Measurements from ENCODE around the gene JADE1.
A peak's percentile ranks its signal among the peaks of the same experiment; 100 is the strongest.

The JADE1 gene

DNA sequence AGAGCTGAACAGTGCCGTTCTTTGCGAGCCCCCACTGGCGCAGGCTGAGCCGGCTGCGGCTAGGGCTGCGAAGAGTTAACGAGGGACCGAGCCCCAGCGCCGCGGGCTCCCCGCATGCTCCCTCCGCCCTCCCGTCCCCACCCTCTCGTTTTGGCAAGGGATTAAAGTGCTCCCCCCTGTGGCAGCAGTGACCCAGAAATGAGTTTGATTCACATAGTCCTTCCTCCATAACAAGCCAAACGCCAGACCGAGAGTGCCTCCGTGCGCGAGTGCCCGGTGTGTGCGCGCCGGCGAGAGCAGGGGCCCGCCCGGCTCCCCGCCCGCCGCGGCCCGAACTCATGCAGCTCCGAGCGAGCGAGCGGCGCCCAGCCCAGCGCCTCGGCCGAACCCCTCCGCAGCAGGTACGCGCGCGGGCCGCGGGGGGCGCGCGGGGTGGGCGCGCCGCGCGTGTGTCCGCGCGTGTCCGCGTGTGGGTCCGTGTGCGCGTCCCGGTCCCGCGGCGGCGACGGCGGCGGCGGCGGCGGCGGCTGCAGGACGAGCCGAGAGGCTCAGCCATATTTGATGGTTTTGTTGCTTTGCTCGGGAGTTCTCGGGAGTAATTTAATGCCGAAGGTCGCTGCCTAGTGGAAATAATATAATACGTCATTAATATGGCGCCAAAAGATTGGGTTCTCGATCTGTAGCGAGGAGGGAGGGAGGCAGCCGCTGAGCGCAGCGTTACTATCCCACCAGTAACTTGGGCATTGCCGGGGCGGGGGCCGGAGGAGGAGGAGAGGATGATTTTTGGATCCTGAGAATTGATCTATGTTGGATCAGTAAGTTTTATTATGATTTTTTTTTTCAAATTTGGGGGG is at the start of gene JADE1:
Gene JADE1 (plus strand): TSS at position 224 of the 854 bp plus-strand sequence. CDS start 22,059 bp downstream, outside the sequence.
- Histone ChIP-seq H3K9me3 (ENCODE audit: control insufficient read depth, insufficient read depth, low read length) (no peaks in the 10 kb centered on the region), H3K4me1 (ENCODE audit: control insufficient read depth, insufficient read depth, low read length) (peaks cover 30% of the 10 kb centered on the region), H3K27me3 (ENCODE audit: control insufficient read depth, insufficient read depth, low read length) (no peaks in the 10 kb centered on the region), H3K36me3 (ENCODE audit: control insufficient read depth, insufficient read depth, low read length) (no peaks in the 10 kb centered on the region), H3K4me3 (ENCODE audit: low read depth, low read length) (peak within 1 kb of the TSS; percentile 92), H3K27ac (ENCODE audit: low read depth, low read length) (peak within 1 kb of the TSS; percentile 99), H3K9ac (ENCODE audit: low read depth, low read length) (peak within 1 kb of the TSS; percentile 96)

DNA sequence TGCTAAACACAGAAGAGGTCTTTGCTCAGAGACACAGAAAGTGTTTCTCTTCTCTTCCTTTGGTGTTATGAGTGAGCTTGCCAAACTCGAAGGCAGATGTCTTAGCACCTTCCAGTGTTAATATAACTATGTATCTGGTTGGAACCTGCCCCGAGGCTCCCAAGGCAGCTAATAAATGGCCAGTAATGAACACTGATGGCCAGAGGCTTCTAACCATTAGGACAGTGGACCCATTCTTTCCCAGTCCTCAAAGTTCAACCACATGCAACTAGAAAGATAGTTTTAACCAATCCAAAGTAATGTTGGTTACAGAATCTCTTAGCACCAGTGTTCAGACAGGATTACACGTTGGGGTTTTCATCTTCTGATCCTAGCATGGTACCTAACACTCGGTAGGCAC is 42.7 kb upstream of the JADE1 start:
- Histone ChIP-seq H3K4me1 (ENCODE audit: control insufficient read depth, insufficient read depth, low read length) (no peaks in the 10 kb centered on the region), H3K27ac (ENCODE audit: low read depth, low read length) (no peak overlapping the region), H3K4me3 (ENCODE audit: low read depth, low read length) (no peak overlapping the region), H3K9me3 (ENCODE audit: control insufficient read depth, insufficient read depth, low read length) (no peaks in the 10 kb centered on the region), H3K9ac (ENCODE audit: low read depth, low read length) (no peak overlapping the region), H3K27me3 (ENCODE audit: control insufficient read depth, insufficient read depth, low read length) (no peaks in the 10 kb centered on the region), H3K36me3 (ENCODE audit: control insufficient read depth, insufficient read depth, low read length) (no peaks in the 10 kb centered on the region)

DNA sequence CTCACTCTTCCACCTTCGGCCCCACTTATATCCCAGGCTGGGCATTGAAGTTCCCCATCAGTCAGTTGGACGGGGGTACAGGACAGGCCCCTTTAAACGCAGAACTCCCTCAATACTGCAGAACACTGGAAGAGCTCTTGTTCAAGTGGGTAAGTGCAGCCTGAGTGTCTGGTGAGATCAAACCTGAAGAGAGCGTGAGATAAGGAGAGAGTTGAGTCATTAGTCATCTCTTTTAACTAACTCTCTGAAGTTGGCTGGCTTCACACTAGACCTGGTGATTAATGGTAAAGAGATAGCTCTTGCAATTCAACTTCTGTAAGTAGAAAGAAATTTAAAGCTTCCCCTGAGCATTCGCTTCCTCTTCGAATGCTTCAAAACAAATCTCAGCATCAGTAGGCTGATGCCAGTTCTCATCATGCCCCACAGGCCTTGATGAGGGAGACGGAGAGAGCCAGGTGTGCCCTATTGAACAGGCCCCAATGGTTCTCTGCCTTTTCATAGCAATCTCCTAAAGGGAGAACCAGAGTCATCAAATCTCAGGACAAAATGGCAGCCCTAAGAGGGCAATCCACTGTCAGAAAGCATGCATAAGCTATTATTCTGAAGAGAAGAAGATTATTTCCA is 41.0 kb upstream of the JADE1 start:
- Histone ChIP-seq H3K9me3 (ENCODE audit: control insufficient read depth, insufficient read depth, low read length) (no peaks in the 10 kb centered on the region), H3K27ac (ENCODE audit: low read depth, low read length) (no peak overlapping the region), H3K4me3 (ENCODE audit: low read depth, low read length) (no peak overlapping the region), H3K27me3 (ENCODE audit: control insufficient read depth, insufficient read depth, low read length) (no peaks in the 10 kb centered on the region), H3K9ac (ENCODE audit: low read depth, low read length) (no peak overlapping the region), H3K36me3 (ENCODE audit: control insufficient read depth, insufficient read depth, low read length) (no peaks in the 10 kb centered on the region), H3K4me1 (ENCODE audit: control insufficient read depth, insufficient read depth, low read length) (no peaks in the 10 kb centered on the region)

DNA sequence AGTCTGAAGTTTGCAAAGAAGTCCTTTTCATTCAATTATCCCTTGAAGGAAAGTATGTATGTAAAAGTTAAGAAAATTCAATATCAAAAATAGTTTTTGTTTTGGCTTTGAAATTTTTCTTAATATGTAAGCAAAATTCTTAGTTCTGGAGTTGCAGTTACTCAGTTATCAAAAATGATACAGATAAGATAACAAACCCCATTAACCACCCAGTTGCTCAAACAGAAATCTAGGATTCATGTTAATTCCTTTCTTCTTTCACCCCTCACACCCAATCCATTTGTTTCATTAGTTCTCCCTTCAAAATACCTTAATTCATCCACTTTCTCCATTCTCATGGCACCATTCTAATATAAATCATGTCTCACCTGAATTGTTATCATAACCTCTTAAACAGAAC is 40.5 kb upstream of the JADE1 start:
- H3K4me1 ChIP-seq (ENCODE audit: control insufficient read depth, insufficient read depth, low read length), result no peaks in the 10 kb centered on the region
- H3K27ac ChIP-seq (ENCODE audit: low read depth, low read length), result no peak overlapping the region
- no peaks in the 10 kb centered on the region for H3K27me3 ChIP-seq (ENCODE audit: control insufficient read depth, insufficient read depth, low read length)
- H3K9me3 ChIP-seq (ENCODE audit: control insufficient read depth, insufficient read depth, low read length), result no peaks in the 10 kb centered on the region
- H3K4me3 ChIP-seq (ENCODE audit: low read depth, low read length), result no peak overlapping the region
- H3K9ac ChIP-seq (ENCODE audit: low read depth, low read length), result no peak overlapping the region
- H3K36me3 ChIP-seq (ENCODE audit: control insufficient read depth, insufficient read depth, low read length), result no peaks in the 10 kb centered on the region

DNA sequence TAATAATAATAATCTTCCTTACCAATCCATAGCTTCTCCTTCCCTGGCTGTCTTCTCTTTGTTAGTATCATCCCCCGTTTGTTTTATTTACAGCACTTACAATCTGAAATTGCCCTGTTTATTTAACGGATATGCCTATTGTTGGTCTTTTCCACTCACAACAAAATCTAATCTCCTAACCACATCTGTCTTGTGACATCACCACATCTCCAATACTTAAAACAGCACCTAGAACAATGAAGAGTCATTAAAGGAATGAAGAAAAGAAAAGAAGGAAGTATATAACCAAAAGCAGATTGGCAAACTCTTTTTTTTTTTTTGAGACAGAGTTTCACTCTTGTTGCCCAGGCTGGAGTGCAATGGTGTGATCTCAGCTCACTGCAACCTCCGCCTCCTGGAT is 38.7 kb upstream of the JADE1 start:
- Histone ChIP-seq H3K27ac (ENCODE audit: low read depth, low read length) (no peak overlapping the region), H3K36me3 (ENCODE audit: control insufficient read depth, insufficient read depth, low read length) (no peaks in the 10 kb centered on the region), H3K4me3 (ENCODE audit: low read depth, low read length) (no peak overlapping the region), H3K9ac (ENCODE audit: low read depth, low read length) (no peak overlapping the region), H3K4me1 (ENCODE audit: control insufficient read depth, insufficient read depth, low read length) (peaks cover 7% of the 10 kb centered on the region), H3K9me3 (ENCODE audit: control insufficient read depth, insufficient read depth, low read length) (no peaks in the 10 kb centered on the region), H3K27me3 (ENCODE audit: control insufficient read depth, insufficient read depth, low read length) (no peaks in the 10 kb centered on the region)

DNA sequence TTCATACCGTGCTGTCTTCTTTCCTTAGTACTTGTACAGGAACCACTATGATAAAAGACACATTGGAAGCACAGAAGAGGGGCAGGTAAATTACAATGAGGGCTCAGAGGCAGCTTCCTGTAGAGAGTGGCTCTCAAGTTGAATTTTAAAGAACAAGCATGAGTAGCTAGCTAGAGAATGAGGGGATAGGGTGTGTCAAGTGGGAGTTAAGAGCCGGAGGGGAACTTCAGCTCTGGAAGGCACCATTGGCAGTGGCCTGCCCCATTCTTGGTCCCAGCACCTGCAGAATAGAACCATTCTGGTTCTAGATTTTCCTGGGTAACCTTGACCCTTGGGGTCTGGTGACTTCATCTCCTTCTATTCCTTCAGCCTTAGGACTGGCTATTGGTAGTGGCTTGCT is 34.0 kb upstream of the JADE1 start:
- H3K27me3 ChIP-seq (ENCODE audit: control insufficient read depth, insufficient read depth, low read length), result no peaks in the 10 kb centered on the region
- H3K4me3 ChIP-seq (ENCODE audit: low read depth, low read length), result no peak overlapping the region
- no peak overlapping the region for H3K27ac ChIP-seq (ENCODE audit: low read depth, low read length)
- H3K9me3 ChIP-seq (ENCODE audit: control insufficient read depth, insufficient read depth, low read length), result no peaks in the 10 kb centered on the region
- no peak overlapping the region for H3K9ac ChIP-seq (ENCODE audit: low read depth, low read length)
- peaks cover 10% of the 10 kb centered on the region for H3K4me1 ChIP-seq (ENCODE audit: control insufficient read depth, insufficient read depth, low read length)
- H3K36me3 ChIP-seq (ENCODE audit: control insufficient read depth, insufficient read depth, low read length), result no peaks in the 10 kb centered on the region

DNA sequence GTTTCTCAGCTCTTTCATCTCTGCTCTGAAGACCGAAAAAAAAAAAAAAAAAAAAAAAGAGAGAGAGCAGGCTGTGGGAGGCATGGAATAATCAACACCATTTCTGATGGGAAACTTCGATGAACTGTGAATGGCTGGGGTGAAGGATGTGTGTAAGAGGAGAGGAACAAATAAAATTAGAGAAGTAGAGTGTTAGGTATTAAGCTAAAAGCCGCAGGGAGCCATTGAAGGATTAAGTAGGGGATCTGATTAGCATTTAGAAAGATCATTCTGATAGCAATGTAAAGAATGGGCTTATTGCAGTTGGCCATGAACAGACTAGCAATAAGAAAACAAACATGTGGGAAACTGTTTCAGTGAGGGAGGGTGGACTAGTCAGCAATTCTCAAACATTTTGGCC is 33.6 kb upstream of the JADE1 start:
- Histone ChIP-seq H3K36me3 (ENCODE audit: control insufficient read depth, insufficient read depth, low read length) (no peaks in the 10 kb centered on the region), H3K9ac (ENCODE audit: low read depth, low read length) (no peak overlapping the region), H3K4me3 (ENCODE audit: low read depth, low read length) (no peak overlapping the region), H3K27me3 (ENCODE audit: control insufficient read depth, insufficient read depth, low read length) (no peaks in the 10 kb centered on the region), H3K27ac (ENCODE audit: low read depth, low read length) (no peak overlapping the region), H3K4me1 (ENCODE audit: control insufficient read depth, insufficient read depth, low read length) (peaks cover 10% of the 10 kb centered on the region), H3K9me3 (ENCODE audit: control insufficient read depth, insufficient read depth, low read length) (no peaks in the 10 kb centered on the region)

DNA sequence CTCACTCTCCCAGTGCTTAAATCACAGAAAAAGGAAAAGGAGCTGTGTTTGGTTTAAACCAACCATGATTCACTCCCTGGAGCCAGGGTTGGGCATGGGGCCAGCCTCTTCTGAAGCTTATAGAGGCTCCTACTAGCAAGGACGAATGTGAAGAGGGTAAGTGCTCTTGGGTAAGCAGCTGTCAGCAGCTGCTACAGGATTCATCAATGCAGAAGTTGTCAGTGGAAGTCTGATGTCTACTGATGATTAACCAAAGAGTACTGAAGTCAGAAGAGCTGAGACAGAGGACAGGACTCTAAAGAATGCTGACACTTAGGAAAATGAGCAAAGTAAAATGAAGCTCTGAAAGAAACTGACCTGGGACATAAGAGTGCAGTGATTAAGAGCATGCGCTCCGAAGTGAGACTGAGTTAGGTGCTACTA is 32.7 kb upstream of the JADE1 start:
- Histone ChIP-seq H3K27ac (ENCODE audit: low read depth, low read length) (no peak overlapping the region), H3K9ac (ENCODE audit: low read depth, low read length) (no peak overlapping the region), H3K4me3 (ENCODE audit: low read depth, low read length) (no peak overlapping the region), H3K36me3 (ENCODE audit: control insufficient read depth, insufficient read depth, low read length) (no peaks in the 10 kb centered on the region), H3K9me3 (ENCODE audit: control insufficient read depth, insufficient read depth, low read length) (no peaks in the 10 kb centered on the region), H3K4me1 (ENCODE audit: control insufficient read depth, insufficient read depth, low read length) (peaks cover 10% of the 10 kb centered on the region), H3K27me3 (ENCODE audit: control insufficient read depth, insufficient read depth, low read length) (no peaks in the 10 kb centered on the region)

DNA sequence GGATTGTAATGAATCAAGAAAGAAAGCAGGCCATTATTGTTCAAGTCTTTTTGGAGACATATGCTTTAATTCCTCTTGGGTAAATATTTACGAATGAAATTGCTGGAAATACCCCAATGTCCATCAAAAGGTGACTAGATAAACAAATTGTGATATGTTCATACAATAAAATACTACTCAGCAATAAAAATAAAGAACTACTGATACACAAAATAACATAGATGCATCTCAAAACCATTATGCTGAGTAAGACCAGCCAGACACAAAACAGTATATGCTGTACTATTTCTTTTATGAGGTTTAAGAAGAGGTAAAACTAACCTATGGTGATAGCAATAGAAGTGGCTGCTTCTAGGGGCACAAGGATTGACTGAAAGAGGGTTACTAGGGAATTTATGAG is 28.8 kb upstream of the JADE1 start:
- H3K4me1 ChIP-seq (ENCODE audit: control insufficient read depth, insufficient read depth, low read length), result peaks cover 10% of the 10 kb centered on the region
- H3K9me3 ChIP-seq (ENCODE audit: control insufficient read depth, insufficient read depth, low read length), result no peaks in the 10 kb centered on the region
- H3K36me3 ChIP-seq (ENCODE audit: control insufficient read depth, insufficient read depth, low read length), result no peaks in the 10 kb centered on the region
- no peak overlapping the region for H3K27ac ChIP-seq (ENCODE audit: low read depth, low read length)
- no peak overlapping the region for H3K9ac ChIP-seq (ENCODE audit: low read depth, low read length)
- H3K27me3 ChIP-seq (ENCODE audit: control insufficient read depth, insufficient read depth, low read length), result no peaks in the 10 kb centered on the region
- no peak overlapping the region for H3K4me3 ChIP-seq (ENCODE audit: low read depth, low read length)

DNA sequence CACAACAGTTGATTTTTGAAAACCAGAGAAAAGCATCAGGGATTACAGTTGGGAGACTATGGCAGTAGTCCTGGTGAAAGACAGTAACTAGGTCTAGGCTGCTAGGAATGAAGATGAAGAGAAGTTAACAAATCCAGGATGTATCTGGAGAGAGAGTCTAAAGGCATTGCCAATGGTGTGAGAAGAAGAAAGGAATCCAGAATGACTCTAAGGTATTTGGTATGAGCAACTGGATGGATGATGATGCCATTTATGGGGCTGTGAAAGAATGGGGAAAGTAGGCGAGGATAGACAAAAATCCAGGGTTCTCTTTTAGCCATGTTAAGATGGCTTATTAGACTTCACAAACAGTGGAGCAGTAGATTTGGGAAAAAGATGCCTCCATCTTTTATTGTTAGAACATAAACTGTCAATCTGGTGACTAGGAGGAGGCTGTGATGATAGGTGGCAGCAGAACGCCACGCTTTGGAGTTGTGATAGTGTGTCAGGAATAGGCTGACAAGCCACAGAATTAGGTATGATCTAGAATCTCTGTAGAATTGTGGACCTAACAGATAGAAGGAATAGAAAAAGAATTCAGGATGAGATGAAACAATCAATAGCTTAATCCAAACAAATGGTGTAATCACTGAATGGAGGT is 27.3 kb upstream of the JADE1 start:
- no peaks in the 10 kb centered on the region for H3K9me3 ChIP-seq (ENCODE audit: control insufficient read depth, insufficient read depth, low read length)
- H3K4me3 ChIP-seq (ENCODE audit: low read depth, low read length), result no peak overlapping the region
- H3K27me3 ChIP-seq (ENCODE audit: control insufficient read depth, insufficient read depth, low read length), result no peaks in the 10 kb centered on the region
- H3K4me1 ChIP-seq (ENCODE audit: control insufficient read depth, insufficient read depth, low read length), result 0 out of 2 replicates have a peak, but pooled peaks cover 5% of the 10 kb centered on the region
- no peak overlapping the region for H3K27ac ChIP-seq (ENCODE audit: low read depth, low read length)
- H3K36me3 ChIP-seq (ENCODE audit: control insufficient read depth, insufficient read depth, low read length), result no peaks in the 10 kb centered on the region
- H3K9ac ChIP-seq (ENCODE audit: low read depth, low read length), result no peak overlapping the region
